GM12878 (cell line): Measurements from ENCODE around the gene TMTC3. TPM values are rescaled to one million over a fixed set of nuclear protein-coding genes. Genes with fewer than 3 reads are reported as not detected.

Source experiments
- ATAC-seq: fragments of 200-7000 bp; cut with Tn5 transposase; 3 replicates; pipeline ENCODE4 v1.9.1; 2020; ENCODE audit warnings: mild to moderate bottlenecking, moderate library complexity
- BruUV-seq: library from RNA; stranded (reverse); fragments of 400-500 nt; replicated peaks from 2 replicates; lab custom pipeline; 2021; lab: Mats Ljungman, UMichigan
- CTCF ChIA-PET: fragments of 300-600 bp; sonication (Branson Sonifier 250); formaldehyde crosslinking; extraction: SDS; loops from one replicate; lab custom pipeline; 2021; ENCODE audit warnings: inconsistent platforms; lab: Yijun Ruan, JAX
- POLR2A ChIA-PET: fragments of 350-600 bp; formaldehyde crosslinking; extraction: SDS; loops from one replicate; lab custom pipeline; 2021; ENCODE audit warnings: inconsistent platforms; lab: Charles Lee
- RAD21 ChIA-PET: fragments of 300-600 bp; sonication (Branson Sonifier 250); formaldehyde crosslinking; loops from one replicate; lab custom pipeline; 2023; ENCODE audit warnings: antibody characterized with exemption; ENCODE audit not compliant: unreplicated experiment; lab: Charles Lee
- SMC1A ChIA-PET: fragments of 300-600 bp; sonication (Branson Sonifier 250); formaldehyde crosslinking; loops from one replicate; lab custom pipeline; 2023; ENCODE audit not compliant: unreplicated experiment, uncharacterized antibody; lab: Charles Lee
- DNase-seq: peaks from one replicate; pipeline ENCODE4 v3.0.0-alpha.2; 2011; ENCODE audit warnings: low read depth, low spot score
- FAIRE-seq: peaks from 3 replicates; lab custom pipeline; 2011; peaks lifted over from hg19 to GRCh38; lab: Jason Lieb, UNC
- H2AFZ ChIP-seq: 2 replicates; pipeline ENCODE4 v1.6.0; 2011; ENCODE audit warnings: low read depth, low read length, control low read depth; ENCODE audit not compliant: control insufficient read depth
- H3K27ac ChIP-seq: 2 replicates; pipeline ENCODE4 v1.5.1; 2011; ENCODE audit warnings: control low read depth; ENCODE audit not compliant: control insufficient read depth, insufficient read depth
- H3K27me3 ChIP-seq, 2 experiments: replicated peaks in 1 of 2; 2 replicates each; pipeline versions ENCODE4 v1.6.0 to v1.6.1; 2011; ENCODE audit warnings: low read length in 1 of 2; ENCODE audit not compliant: control insufficient read depth in 2 of 2, insufficient read depth in 2 of 2
- H3K36me3 ChIP-seq, 2 experiments: 2 replicates each; pipeline ENCODE4 v1.5.1; 2011; ENCODE audit warnings: low read length in 1 of 2; ENCODE audit not compliant: control insufficient read depth in 2 of 2, insufficient read depth in 2 of 2
- H3K4me1 ChIP-seq: 2 replicates; pipeline ENCODE4 v1.6.1; 2011; ENCODE audit warnings: mild to moderate bottlenecking, low read length, moderate library complexity, mixed read lengths; ENCODE audit not compliant: control insufficient read depth, insufficient read depth
- H3K4me2 ChIP-seq: 2 replicates; pipeline ENCODE4 v1.6.0; 2011; ENCODE audit warnings: control low read depth; ENCODE audit not compliant: control insufficient read depth, insufficient read depth
- H3K4me3 ChIP-seq: fragments of 200-600 bp; sonication (generic); 2 replicates; pipeline ENCODE4 v1.5.1; 2016
- H3K79me2 ChIP-seq: 2 replicates; pipeline ENCODE4 v1.6.0; 2011; ENCODE audit warnings: low read length; ENCODE audit not compliant: control insufficient read depth, insufficient read depth
- H3K9ac ChIP-seq: 2 replicates; pipeline ENCODE4 v1.8.0; 2011; ENCODE audit warnings: low read length, control low read depth, mixed read lengths; ENCODE audit not compliant: control insufficient read depth, insufficient read depth
- H3K9me3 ChIP-seq: replicated peaks from 3 replicates; pipeline ENCODE4 v1.5.1; 2011; ENCODE audit warnings: mild to moderate bottlenecking, low read length; ENCODE audit not compliant: control insufficient read depth, insufficient read depth
- H4K20me1 ChIP-seq: 2 replicates; pipeline ENCODE4 v1.6.0; 2011; ENCODE audit not compliant: control insufficient read depth, insufficient read depth
- BRCA1 ChIP-seq: IDR thresholded peaks from 2 replicates; pipeline ENCODE4 v1.6.1; 2011; ENCODE audit warnings: low read depth, low read length, improper control_type of control experiment
- CBX5 ChIP-seq: sonication (generic); IDR thresholded peaks from 2 replicates; pipeline ENCODE4 v1.6.1; 2016; ENCODE audit warnings: low read depth, moderate library complexity, mild to moderate bottlenecking, inconsistent platforms
- CEBPZ ChIP-seq: fragments of 150-350 bp; IDR thresholded peaks from 2 replicates; pipeline ENCODE4 v1.6.1; 2016; ENCODE audit warnings: low read depth, low read length
- CHD2 ChIP-seq: IDR thresholded peaks from 2 replicates; pipeline ENCODE4 v1.6.1; 2011; ENCODE audit warnings: low read depth, low read length, improper control_type of control experiment, borderline replicate concordance
- CUX1 ChIP-seq: IDR thresholded peaks from 2 replicates; pipeline ENCODE4 v1.6.1; 2012; ENCODE audit warnings: improper control_type of control experiment, low read depth, low read length; ENCODE audit not compliant: insufficient replicate concordance
- IRF5 ChIP-seq: fragments of 450-650 bp; IDR thresholded peaks from 2 replicates; pipeline ENCODE4 v1.6.1; 2017; ENCODE audit warnings: borderline replicate concordance
- MTA3 ChIP-seq: IDR thresholded peaks from 2 replicates; pipeline ENCODE4 v1.6.1; 2012; ENCODE audit warnings: low read length, inconsistent platforms, borderline replicate concordance
- NR2C2 ChIP-seq: IDR thresholded peaks from 2 replicates; pipeline ENCODE4 v1.6.1; 2011; ENCODE audit warnings: borderline replicate concordance, low read depth; ENCODE audit not compliant: control insufficient read depth, insufficient read length
- SMAD1 ChIP-seq: fragments of 450-650 bp; IDR thresholded peaks from 2 replicates; pipeline ENCODE4 v1.6.1; 2018; ENCODE audit warnings: mild to moderate bottlenecking, low read depth; ENCODE audit not compliant: partially characterized antibody
- TCF12 ChIP-seq: IDR thresholded peaks from 2 replicates; pipeline ENCODE4 v1.6.1; 2011; ENCODE audit warnings: low read depth, mild to moderate bottlenecking, low read length
- ZBTB11 ChIP-seq: fragments of 450-650 bp; formaldehyde crosslinking; IDR thresholded peaks from 2 replicates; pipeline ENCODE4 v1.5.0; 2022; ENCODE audit warnings: mild to moderate bottlenecking, missing genetic modification characterization
- WGBS: methylation state at CpG from one replicate; pipeline ENCODE4 v1.1.6; 2016; ENCODE audit warnings: low lambda C conversion rate; ENCODE audit not compliant: insufficient replicate concordance, insufficient coverage; ENCODE audit errors: missing lambda C conversion rate; 5-methylcytosine and 5-hydroxymethylcytosine counted together
- in situ Hi-C: fragments of 300-500 bp; cut with MboI; formaldehyde crosslinking; loops from 9 replicates; pipeline ENCODE4 v1.14.3; 2018; ENCODE audit warnings: mixed read lengths
- intact Hi-C: fragments of 100-400 bp; cut with micrococcal nuclease; formaldehyde crosslinking; loops from one replicate; pipeline ENCODE4 v1.14.2; 2022; ENCODE audit not compliant: unreplicated experiment
- polyA plus RNA-seq, 11 experiments: library from polyadenylated mRNA; depleted of rRNA in 4 of 11; unstranded in 6 of 11; stranded (reverse) in 5 of 11; fragments of >200 nt; fragmentation: Nextera tagmentation in 4 of 11; fragmentation: Illumina TruSeq in 1 of 11; extraction: Ambion mirVana in 4 of 11; extraction: Trizol in 1 of 11; gene quantifications; 1 replicate in 1 of 11; 2 replicates in 10 of 11; pipeline versions ENCODE4 v1.2.1 to v1.2.3, GENCODE V29; 2011 to 2016; ENCODE audit warnings: inconsistent platforms in 2 of 11, missing spikeins in 2 of 11, low read depth in 1 of 11
- total RNA-seq, 4 experiments: library from RNA; depleted of rRNA in 3 of 4; stranded (reverse); fragments of >200 nt in 3 of 4; fragmentation: Illumina TruSeq in 1 of 4; extraction: Trizol in 1 of 4; gene quantifications; 2 replicates each; pipeline versions ENCODE4 v1.2.1 to v1.2.3, GENCODE V29; 2013 to 2021

Gene TMTC3
- total and polyA plus RNA-seq, 10 of the 15 experiments (the other 5 are each of a cell fraction or from before 2014, with no cell fraction given) = 1.4 to 5.7 (median 3.5) TPM

- H2AFZ ChIP-seq = no peak overlapping the region
- no peaks in the 10 kb centered on the region for H4K20me1 ChIP-seq
- no peaks in the 10 kb centered on the region for H3K27me3 ChIP-seq
- H3K79me2 ChIP-seq = no peaks in the 10 kb centered on the region
- H3K9ac ChIP-seq = no peak overlapping the region
- H3K4me2 ChIP-seq = no peak overlapping the region
- BruUV-seq = no TSS peak
- DNase-seq (no peak), FAIRE-seq (no peak), ATAC-seq (no peak)
- 98% methylated on average over 2 of the region's 2 CpGs for WGBS
- H3K4me1 ChIP-seq = no peaks in the 10 kb centered on the region
- ChIA-PET SMC1A (no interaction called here), CTCF (no interaction called here), POLR2A (no interaction called here), RAD21 (no interaction called here)
- H3K36me3 ChIP-seq = no peaks in the 10 kb centered on the region; a peak in 1 of 4 replicates
- peaks cover 2% of the 10 kb centered on the region; the same call in 2 of the 3 replicates for H3K9me3 ChIP-seq
- no peak overlapping the region for H3K27ac ChIP-seq
- intact Hi-C loops (no loop called here), in situ Hi-C loops (no loop called here)
- no peak overlapping the region for H3K4me3 ChIP-seq
- TF ChIP-seq TCF12 (no peak), NR2C2 (no peak), ZBTB11 (CRISPR knock-in tag) (no peak), CUX1 (no peak), CBX5 (no peak), BRCA1 (no peak), MTA3 (no peak), CEBPZ (no peak), CHD2 (no peak), IRF5 (no peak), SMAD1 (no peak)
Observed at GRCh38 chr12:88200029-88200428, 57.9 kb downstream of the TMTC3 start.
